Stimulated activated CD8-positive, alpha-beta memory T cell treated with anti-CD3 and anti-CD28 coated beads, Interleukin-4, amount 100 ng/mL, for 1 hour (primary cell): Measurements from ENCODE around the gene VMO1.
"Not testable (repeated sequence)": the region's sequence is repeated elsewhere in the genome, so short reads cannot be mapped to it uniquely, and the experiment has no call there.

Experiments used
- DNase-seq, 2 donors: peaks; one replicate each; pipeline ENCODE4 v3.0.0-alpha.2; 2020; ENCODE audit warnings: low read depth in 2 of 2, low spot score in 1 of 2

The VMO1 gene

GRCh38 chr17:4786106-4786511 lies at the start of gene VMO1:
TSS of gene VMO1 (minus strand) at chr17:4786364. CDS start at chr17:4786352, 12 bp downstream.
- no peak for DNase-seq

GRCh38 chr17:4834681-4835020 lies 48.5 kb upstream of the VMO1 start:
- no peak for DNase-seq

- DNase-seq, result no peak
These were observed 47.9 kb upstream of the VMO1 start for GRCh38 chr17:4833941-4834680.

- DNase-seq, result peak; percentile 54 to 79
These were observed 47.2 kb upstream of the VMO1 start, which contains the start of gene MINK1 for GRCh38 chr17:4833178-4833940. TSS of gene MINK1 (plus strand) at chr17:4833340. CDS start at chr17:4833584, 244 bp downstream.

GRCh38 chr17:4832829-4833177 lies 46.6 kb upstream of the VMO1 start:
- not testable (repeated sequence) for DNase-seq

GRCh38 chr17:4827399-4827798 lies 41.2 kb upstream of the VMO1 start:
- no peak for DNase-seq

GRCh38 chr17:4823373-4824089 lies 37.4 kb upstream of the VMO1 start:
- DNase-seq, result no peak

- DNase-seq, result no peak
These were observed 36.7 kb upstream of the VMO1 start for GRCh38 chr17:4822835-4823234.

- no peak for DNase-seq
These were observed 32.1 kb upstream of the VMO1 start for GRCh38 chr17:4818276-4818675.

- no peak for DNase-seq
These were observed 30.7 kb upstream of the VMO1 start for GRCh38 chr17:4816826-4817225.

- DNase-seq, result no peak
These were observed 29.0 kb upstream of the VMO1 start for GRCh38 chr17:4815043-4815675.

GRCh38 chr17:4812690-4813089 lies 26.5 kb upstream of the VMO1 start:
- DNase-seq, result no peak

GRCh38 chr17:4811471-4811870 lies 25.3 kb upstream of the VMO1 start:
- DNase-seq, result no peak

GRCh38 chr17:4810696-4811290 lies 24.6 kb upstream of the VMO1 start:
- no peak for DNase-seq

GRCh38 chr17:4808378-4808767 lies 22.2 kb upstream of the VMO1 start:
- DNase-seq, result no peak

GRCh38 chr17:4807605-4808377 lies 21.6 kb upstream of the VMO1 start:
- DNase-seq, result no peak

GRCh38 chr17:4806777-4807604 lies 20.8 kb upstream of the VMO1 start, which contains the start of gene PLD2:
TSS of gene PLD2 (plus strand) at chr17:4807152. CDS start at chr17:4807773, 621 bp downstream.
- peak; percentile 54 to 71 for DNase-seq

- DNase-seq, result no peak
These were observed 20.3 kb upstream of the VMO1 start for GRCh38 chr17:4806456-4806776.

GRCh38 chr17:4802228-4802627 lies 16.1 kb upstream of the VMO1 start, which contains the start of gene C17orf114:
TSS of gene C17orf114 (minus strand) at chr17:4802328.
- no peak for DNase-seq
